HCT116 (cell line): ENCODE measurements around the gene RPL12. TPM values are rescaled to one million over a fixed set of nuclear protein-coding genes. Genes with fewer than 3 reads are reported as not detected.

Source experiments
- ATAC-seq: fragments of 200-7000 bp; cut with Tn5 transposase; 2 replicates; pipeline ENCODE4 v1.9.1; 2020; ENCODE audit warnings: mild to moderate bottlenecking, moderate library complexity
- BruUV-seq: library from RNA; stranded (reverse); fragments of 400-500 nt; replicated peaks from 2 replicates; lab custom pipeline; 2021; lab: Mats Ljungman, UMichigan
- CTCF ChIA-PET: fragments of 300-600 bp; sonication (Branson Sonifier 250); formaldehyde crosslinking; loops from one replicate; lab custom pipeline; 2021; ENCODE audit warnings: antibody characterized with exemption; lab: Charles Lee
- POLR2A ChIA-PET: fragments of 300-600, 350-600 bp; sonication (Branson Sonifier 250); formaldehyde crosslinking; loops from one replicate; lab custom pipeline; 2021; ENCODE audit warnings: antibody characterized with exemption; lab: Charles Lee
- RAD21 ChIA-PET, 2 experiments: fragments of 300-600 bp; sonication (Branson Sonifier 250); formaldehyde crosslinking; loops; one replicate each; lab custom pipeline; 2023; ENCODE audit warnings: low total read pairs in 2 of 2; ENCODE audit not compliant: uncharacterized antibody in 2 of 2, unreplicated experiment in 2 of 2, low non-redundant PET in 1 of 2; lab: Charles Lee
- DNase-seq: peaks from one replicate; pipeline ENCODE4 v3.0.0-alpha.2; 2010; ENCODE audit warnings: low read depth, low spot score
- H2AFZ ChIP-seq: fragments of 200-600 bp; shearing (Covaris generic), sonication (generic); 2 replicates; pipeline ENCODE4 v1.6.1; 2017; ENCODE audit warnings: low read depth, mixed run types, mixed read lengths, antibody characterized with exemption, low read length; ENCODE audit not compliant: poor library complexity, severe bottlenecking
- H3K27ac ChIP-seq: 2 replicates; pipeline ENCODE4 v1.5.1; 2012; ENCODE audit warnings: low read depth, low read length
- H3K27me3 ChIP-seq: fragments of 200-600 bp; sonication (generic); 2 replicates; pipeline ENCODE4 v1.6.1; 2016; ENCODE audit warnings: mixed run types, low read length, mixed read lengths; ENCODE audit not compliant: insufficient read depth
- H3K36me3 ChIP-seq, 2 experiments: fragments of 200-500 bp in 1 of 2; fragments of 200-600 bp in 1 of 2; sonication (Bioruptor generic) in 1 of 2; sonication (generic) in 1 of 2; 2 replicates each; pipeline versions ENCODE4 v1.5.1 to v1.6.1; 2014 to 2016; ENCODE audit warnings: low read length in 2 of 2, inconsistent platforms in 1 of 2, mixed read lengths in 1 of 2, mixed run types in 1 of 2; ENCODE audit not compliant: insufficient read depth in 2 of 2, control insufficient read depth in 1 of 2
- H3K4me1 ChIP-seq, 2 experiments: fragments of 200-600 bp in 1 of 2; sonication (generic) in 1 of 2; 2 replicates each; pipeline versions ENCODE4 v1.5.1 to v1.6.1; 2012 to 2017; ENCODE audit warnings: low read length in 2 of 2, inconsistent platforms in 1 of 2, mild to moderate bottlenecking in 1 of 2, mixed read lengths in 1 of 2, mixed run types in 1 of 2, moderate library complexity in 1 of 2; ENCODE audit not compliant: insufficient read depth in 2 of 2, control insufficient read depth in 1 of 2
- H3K4me2 ChIP-seq: fragments of 200-600 bp; sonication (generic); 2 replicates; pipeline ENCODE4 v1.6.1; 2017; ENCODE audit warnings: mixed run types, low read length, mixed read lengths
- H3K4me3 ChIP-seq, 2 experiments: fragments of 200-600 bp in 1 of 2; sonication (generic) in 1 of 2; replicated peaks in 1 of 2; 2 replicates each; pipeline ENCODE4 v1.5.1; 2011 to 2016; ENCODE audit warnings: low read length in 2 of 2, control low read depth in 1 of 2, low read depth in 1 of 2, mild to moderate bottlenecking in 1 of 2, mixed read lengths in 1 of 2, mixed run types in 1 of 2
- H3K79me2 ChIP-seq: fragments of 200-600 bp; sonication (generic); 2 replicates; pipeline ENCODE4 v1.6.1; 2017; ENCODE audit warnings: mild to moderate bottlenecking, mixed run types, low read length, moderate library complexity, mixed read lengths; ENCODE audit not compliant: insufficient read depth
- H3K9ac ChIP-seq: fragments of 200-600 bp; sonication (generic); 2 replicates; pipeline ENCODE4 v1.6.1; 2016; ENCODE audit warnings: low read length, mixed read lengths
- H3K9me2 ChIP-seq: fragments of 200-600 bp; sonication (generic), shearing (Covaris generic); 2 replicates; pipeline ENCODE4 v1.6.1; 2017; ENCODE audit warnings: mixed run types, mild to moderate bottlenecking, moderate library complexity; ENCODE audit not compliant: insufficient read depth
- H3K9me3 ChIP-seq, 2 experiments: fragments of 200-500 bp in 1 of 2; fragments of 200-600 bp in 1 of 2; sonication (Bioruptor generic) in 1 of 2; sonication (generic) in 1 of 2; 2 replicates each; pipeline ENCODE4 v1.6.1; 2014 to 2017; ENCODE audit warnings: low read length in 2 of 2, mixed read lengths in 2 of 2, inconsistent platforms in 1 of 2, low read depth in 1 of 2, mild to moderate bottlenecking in 1 of 2, mixed run types in 1 of 2, moderate library complexity in 1 of 2; ENCODE audit not compliant: control insufficient read depth in 1 of 2, insufficient read depth in 1 of 2
- H4K20me1 ChIP-seq: fragments of 200-600 bp; sonication (generic), shearing (Covaris generic); 2 replicates; pipeline ENCODE4 v1.6.1; 2017; ENCODE audit warnings: mixed run types, mild to moderate bottlenecking, moderate library complexity; ENCODE audit not compliant: insufficient read depth
- ATF3 ChIP-seq: IDR thresholded peaks from 2 replicates; pipeline ENCODE4 v1.6.1; 2012
- CBX3 ChIP-seq: IDR thresholded peaks from 2 replicates; pipeline ENCODE4 v1.6.1; 2012; ENCODE audit warnings: low read depth
- CEBPB ChIP-seq: IDR thresholded peaks from 2 replicates; pipeline ENCODE4 v1.6.1; 2012; ENCODE audit warnings: low read depth
- CTCF ChIP-seq, 3 experiments: fragments of 200-600 bp in 1 of 3; sonication (generic) in 1 of 3; IDR thresholded peaks in 2 of 3; conservative IDR thresholded peaks in 1 of 3; 2 replicates each; pipeline ENCODE4 v1.5.1; 2012 to 2017; ENCODE audit warnings: low read depth in 2 of 3, low read length in 2 of 3, antibody characterized with exemption in 1 of 3, borderline replicate concordance in 1 of 3, control low read depth in 1 of 3, mild to moderate bottlenecking in 1 of 3, mixed read lengths in 1 of 3, mixed run types in 1 of 3, moderate library complexity in 1 of 3; ENCODE audit not compliant: insufficient read depth in 1 of 3
- EGR1 ChIP-seq: IDR thresholded peaks from 2 replicates; pipeline ENCODE4 v1.6.1; 2012; ENCODE audit warnings: low read depth
- ELF1 ChIP-seq: IDR thresholded peaks from 2 replicates; pipeline ENCODE4 v1.6.1; 2012; ENCODE audit warnings: low read depth, borderline replicate concordance
- EZH2 ChIP-seq: fragments of 200-600 bp; sonication (generic); IDR thresholded peaks from 2 replicates; pipeline ENCODE4 v1.6.1; 2017; ENCODE audit warnings: antibody characterized with exemption, mixed run types
- EZH2phosphoT487 ChIP-seq: fragments of 200-600 bp; IDR thresholded peaks from 2 replicates; pipeline ENCODE4 v1.6.1; 2018; ENCODE audit warnings: antibody characterized with exemption, borderline replicate concordance
- JUND ChIP-seq: IDR thresholded peaks from 2 replicates; pipeline ENCODE4 v1.6.1; 2012
- MAX ChIP-seq: IDR thresholded peaks from 2 replicates; pipeline ENCODE4 v1.6.1; 2012
- POLR2A ChIP-seq: IDR thresholded peaks from 2 replicates; pipeline ENCODE4 v1.7.0; 2011; ENCODE audit warnings: borderline replicate concordance; ENCODE audit not compliant: insufficient read depth, insufficient read length; ENCODE audit errors: extremely low read depth
- RAD21 ChIP-seq: IDR thresholded peaks from 2 replicates; pipeline ENCODE4 v1.6.1; 2012; ENCODE audit warnings: low read depth, mild to moderate bottlenecking
- REST ChIP-seq: IDR thresholded peaks from 2 replicates; pipeline ENCODE4 v1.6.1; 2012; ENCODE audit warnings: low read depth
- SIN3A ChIP-seq: IDR thresholded peaks from 2 replicates; pipeline ENCODE4 v1.6.1; 2012; ENCODE audit warnings: low read depth
- TCF7L2 ChIP-seq: IDR thresholded peaks from 2 replicates; pipeline ENCODE4 v1.7.0; 2011; ENCODE audit warnings: borderline replicate concordance, inconsistent platforms; ENCODE audit not compliant: insufficient read depth, insufficient read length; ENCODE audit errors: extremely low read depth
- YY1 ChIP-seq: IDR thresholded peaks from 2 replicates; pipeline ENCODE4 v1.6.1; 2011; ENCODE audit warnings: low read length, low read depth, moderate library complexity, mild to moderate bottlenecking; ENCODE audit not compliant: insufficient replicate concordance; ENCODE audit errors: extremely low read depth
- ZNF274 ChIP-seq: fragments of 200-500 bp; sonication (Bioruptor generic); IDR thresholded peaks from 2 replicates; pipeline ENCODE4 v1.6.1; 2014; ENCODE audit warnings: mild to moderate bottlenecking, low read depth, low read length, inconsistent platforms
- intact Hi-C: fragments of 100-400 bp; cut with micrococcal nuclease; formaldehyde crosslinking; loops from 2 replicates; pipeline ENCODE4 v1.10.0; 2022
- total RNA-seq: library from RNA; stranded (reverse); gene quantifications from one replicate; pipeline ENCODE4 v1.2.1, GENCODE V29; 2021; ENCODE audit not compliant: unreplicated experiment

RPL12 gene
- total RNA-seq, 1 experiment from 2014 or later = 2,679 TPM

GRCh38 chr9:127492616-127493015, 41.4 kb upstream of the RPL12 start:
- TF ChIP-seq EZH2 = no peak
- Histone ChIP-seq H3K79me2 (no peaks in the 10 kb centered on the region), H3K36me3 (peaks cover 0 to 5% of the 10 kb centered on the region in 2 experiments; a peak in 2 of 4 replicates), H3K9ac (no peak overlapping the region), H3K27ac (no peak overlapping the region), H3K4me1 (no peaks in the 10 kb centered on the region), H3K4me2 (no peak overlapping the region), H3K9me2 (no peaks in the 10 kb centered on the region), H2AFZ (no peak overlapping the region), H3K9me3 (no peaks in the 10 kb centered on the region), H4K20me1 (no peaks in the 10 kb centered on the region), H3K4me3 (no peak overlapping the region), H3K27me3 (no peaks in the 10 kb centered on the region)
- no TSS peak for BruUV-seq
- ChIA-PET POLR2A (no interaction called here), CTCF (no interaction called here), RAD21 (no interaction called here)
- intact Hi-C loops = no loop called here
- ATAC-seq (no peak), DNase-seq (no peak)

GRCh38 chr9:127491516-127491915, 40.3 kb upstream of the RPL12 start:
- POLR2A ChIA-PET = no interaction called here
- CTCF ChIA-PET = no interaction called here
- TF ChIP-seq EZH2 (no peak), ELF1 (no peak), TCF7L2 (no peak), CEBPB (no peak), RAD21 (no peak), MAX (no peak), ATF3 (no peak), EZH2phosphoT487 (no peak), JUND (no peak), POLR2A (no peak), ZNF274 (no peak), CBX3 (no peak), YY1 (no peak), EGR1 (no peak), REST (no peak), CTCF (IDR thresholded peaks at IDR 0.05 in 2 of 3, conservative IDR thresholded peaks at IDR 0.05 in 1 of 3; ENCODE audit: borderline replicate concordance in 1 of 3, insufficient read depth in 1 of 3, low read depth in 2 of 3, low read length in 2 of 3) (no peak), SIN3A (no peak)

More at GRCh38 chr9:127491516-127491915, 40.3 kb upstream of the RPL12 start:
- Histone ChIP-seq H3K9me3 (no peaks in the 10 kb centered on the region), H3K4me2 (no peak overlapping the region), H3K79me2 (no peaks in the 10 kb centered on the region), H4K20me1 (no peaks in the 10 kb centered on the region), H3K9me2 (no peaks in the 10 kb centered on the region), H3K4me1 (no peaks in the 10 kb centered on the region), H3K27me3 (no peaks in the 10 kb centered on the region), H3K36me3 (no peaks in the 10 kb centered on the region; a peak in 2 of 4 replicates), H3K27ac (no peak overlapping the region), H2AFZ (no peak overlapping the region), H3K4me3 (no peak overlapping the region), H3K9ac (no peak overlapping the region)
- BruUV-seq = no TSS peak
- RAD21 ChIA-PET = no interaction called here
- no peak for DNase-seq
- no peak for ATAC-seq
- intact Hi-C loops = no loop called here
